MM.1S (cell line): ENCODE data around the gene CACFD1.
"Not testable (repeated sequence)": the region's sequence is repeated elsewhere in the genome, so short reads cannot be mapped to it uniquely, and the experiment has no call there.

ENCODE experiments used
- DNase-seq: peaks from one replicate; pipeline ENCODE4 v3.0.0-alpha.2; 2015
- H2AFZ ChIP-seq: fragments of 300-600 bp; sonication (generic); 2 replicates; pipeline ENCODE4 v1.6.0; 2016; ENCODE audit warnings: antibody characterized with exemption, low read length
- H3F3A ChIP-seq: fragments of 300-600 bp; sonication (generic); 2 replicates; pipeline ENCODE4 v1.6.1; 2016; ENCODE audit warnings: mild to moderate bottlenecking, antibody characterized with exemption, low read length, moderate library complexity, mixed read lengths; ENCODE audit not compliant: insufficient read depth
- H3K27ac ChIP-seq: fragments of 300-600 bp; sonication (generic); 2 replicates; pipeline ENCODE4 v1.5.1; 2016; ENCODE audit warnings: mild to moderate bottlenecking, low read length
- H3K27me3 ChIP-seq: fragments of 300-600 bp; sonication (generic); replicated peaks from 2 replicates; pipeline ENCODE4 v1.6.0; 2016; ENCODE audit warnings: low read length; ENCODE audit not compliant: insufficient read depth
- H3K36me3 ChIP-seq: fragments of 300-600 bp; sonication (generic); replicated peaks from 2 replicates; pipeline ENCODE4 v1.6.1; 2016; ENCODE audit warnings: mild to moderate bottlenecking, low read length, mixed read lengths; ENCODE audit not compliant: insufficient read depth
- H3K4me1 ChIP-seq: fragments of 300-600 bp; sonication (generic); 2 replicates; pipeline ENCODE4 v1.6.1; 2016; ENCODE audit warnings: low read length, mixed read lengths
- H3K4me2 ChIP-seq: fragments of 300-600 bp; sonication (generic); 2 replicates; pipeline ENCODE4 v1.6.0; 2016; ENCODE audit warnings: low read depth, low read length
- H3K4me3 ChIP-seq: fragments of 300-600 bp; sonication (generic); 2 replicates; pipeline ENCODE4 v1.5.1; 2016; ENCODE audit warnings: low read length, mixed read lengths
- H3K79me2 ChIP-seq: fragments of 300-600 bp; sonication (generic); 2 replicates; pipeline ENCODE4 v1.6.1; 2016; ENCODE audit warnings: mixed run types, low read length, mixed read lengths
- H3K9ac ChIP-seq: fragments of 300-600 bp; sonication (generic); 2 replicates; pipeline ENCODE4 v1.6.1; 2016; ENCODE audit warnings: low read length, mixed read lengths
- H3K9me2 ChIP-seq: fragments of 300-600 bp; sonication (generic); replicated peaks from 2 replicates; pipeline ENCODE4 v1.6.1; 2016; ENCODE audit warnings: mild to moderate bottlenecking, low read length, mixed read lengths; ENCODE audit not compliant: insufficient read depth
- H3K9me3 ChIP-seq: fragments of 300-600 bp; sonication (generic); replicated peaks from 2 replicates; pipeline ENCODE4 v1.6.1; 2016; ENCODE audit warnings: mild to moderate bottlenecking, low read length, mixed read lengths; ENCODE audit not compliant: insufficient read depth
- H4K20me1 ChIP-seq: fragments of 300-600 bp; sonication (generic); 2 replicates; pipeline ENCODE4 v1.6.1; 2016; ENCODE audit warnings: mild to moderate bottlenecking, low read length, moderate library complexity, mixed read lengths; ENCODE audit not compliant: insufficient read depth
- CTCF ChIP-seq: fragments of 300-600 bp; sonication (generic); IDR thresholded peaks from 2 replicates; pipeline ENCODE4 v1.5.1; 2016; ENCODE audit warnings: antibody characterized with exemption, low read length, mixed read lengths
- EZH2 ChIP-seq: fragments of 300-600 bp; sonication (generic); optimal IDR thresholded peaks from 2 replicates; pipeline ENCODE3; 2017; ENCODE audit warnings: low read depth, mild to moderate bottlenecking, antibody characterized with exemption, low read length, mixed read lengths
- EZH2phosphoT487 ChIP-seq: fragments of 300-600 bp; sonication (generic); IDR thresholded peaks from 2 replicates; pipeline ENCODE4 v1.6.1; 2018; ENCODE audit warnings: antibody characterized with exemption, low read length

CACFD1 gene

GRCh38 chr9:133448487-133448972 is 11.2 kb upstream of the CACFD1 start:
- TF ChIP-seq EZH2phosphoT487 = no peak
- TF ChIP-seq EZH2 = no peak
- TF ChIP-seq CTCF = no peak
- H3K9ac ChIP-seq = no peak overlapping the region
- no peak overlapping the region for H3K27ac ChIP-seq

GRCh38 chr9:133449760-133450159 is 10.0 kb upstream of the CACFD1 start:
- Histone ChIP-seq H3F3A (no peaks in the 10 kb centered on the region), H3K36me3 (no peaks in the 10 kb centered on the region), H4K20me1 (no peaks in the 10 kb centered on the region), H3K27ac (no peak overlapping the region), H3K9me3 (no peaks in the 10 kb centered on the region), H3K4me3 (no peak overlapping the region), H2AFZ (no peak overlapping the region), H3K4me2 (no peak overlapping the region), H3K27me3 (peaks cover 89% of the 10 kb centered on the region), H3K9me2 (no peaks in the 10 kb centered on the region), H3K9ac (no peak overlapping the region), H3K4me1 (no peaks in the 10 kb centered on the region), H3K79me2 (no peaks in the 10 kb centered on the region)
- DNase-seq = no peak
- no peak for TF ChIP-seq CTCF
- TF ChIP-seq EZH2 = no peak
- no peak for TF ChIP-seq EZH2phosphoT487

More at GRCh38 chr9:133448487-133448972, 11.2 kb upstream of the CACFD1 start:
- Histone ChIP-seq H4K20me1 (no peaks in the 10 kb centered on the region), H3K9me3 (no peaks in the 10 kb centered on the region), H3K36me3 (no peaks in the 10 kb centered on the region), H3K27me3 (peaks cover 89% of the 10 kb centered on the region), H3K9me2 (no peaks in the 10 kb centered on the region), H2AFZ (no peak overlapping the region), H3K79me2 (no peaks in the 10 kb centered on the region), H3K4me2 (no peak overlapping the region), H3F3A (no peaks in the 10 kb centered on the region), H3K4me1 (no peaks in the 10 kb centered on the region), H3K4me3 (no peak overlapping the region)
- no peak for DNase-seq

- not testable (repeated sequence) for H3K9ac ChIP-seq, H3K9me3 ChIP-seq, H3K36me3 ChIP-seq, H3F3A ChIP-seq, H3K4me2 ChIP-seq, H4K20me1 ChIP-seq, H3K4me3 ChIP-seq, DNase-seq, H3K79me2 ChIP-seq, H3K27ac ChIP-seq, H3K9me2 ChIP-seq, H3K4me1 ChIP-seq, H2AFZ ChIP-seq
- peaks cover 88% of the 10 kb centered on the region for H3K27me3 ChIP-seq
These were observed 7.9 kb upstream of the CACFD1 start for GRCh38 chr9:133451865-133452264.

- Histone ChIP-seq H3K9ac (no peak overlapping the region), H3K4me3 (no peak overlapping the region), H3K4me2 (no peak overlapping the region), H3K36me3 (no peaks in the 10 kb centered on the region), H3K9me2 (no peaks in the 10 kb centered on the region), H3K79me2 (no peaks in the 10 kb centered on the region), H4K20me1 (no peaks in the 10 kb centered on the region), H3K27ac (no peak overlapping the region), H3F3A (no peaks in the 10 kb centered on the region), H3K9me3 (no peaks in the 10 kb centered on the region), H3K27me3 (peaks cover 88% of the 10 kb centered on the region), H3K4me1 (no peaks in the 10 kb centered on the region), H2AFZ (no peak overlapping the region)
- TF ChIP-seq EZH2 (no peak), EZH2phosphoT487 (no peak), CTCF (no peak)
- DNase-seq = no peak
These were observed 7.2 kb upstream of the CACFD1 start for GRCh38 chr9:133452562-133452961.
